GM23248 (cell line): Measurements from ENCODE around the gene NPAS2. TPM values are rescaled to one million over a fixed set of nuclear protein-coding genes. Genes with fewer than 3 reads are reported as not detected.

ENCODE experiments used
- DNase-seq: peaks from one replicate; pipeline ENCODE4 v3.0.0-alpha.2; 2015
- H2AFZ ChIP-seq: fragments of 200-600 bp; sonication (generic); 2 replicates; pipeline ENCODE4 v1.6.1; 2016; ENCODE audit warnings: antibody characterized with exemption
- H3F3A ChIP-seq: fragments of 200-600 bp; sonication (generic); 2 replicates; pipeline ENCODE4 v1.6.1; 2016; ENCODE audit warnings: mild to moderate bottlenecking, antibody characterized with exemption, mixed run types; ENCODE audit not compliant: insufficient read depth
- H3K27ac ChIP-seq: fragments of 200-600 bp; sonication (generic); 2 replicates; pipeline ENCODE4 v1.5.1; 2016; ENCODE audit warnings: mild to moderate bottlenecking
- H3K27me3 ChIP-seq: fragments of 200-600 bp; sonication (generic); replicated peaks from 2 replicates; pipeline ENCODE4 v1.6.1; 2016; ENCODE audit warnings: mild to moderate bottlenecking; ENCODE audit not compliant: insufficient read depth
- H3K36me3 ChIP-seq: fragments of 200-600 bp; sonication (generic); 2 replicates; pipeline ENCODE4 v1.6.1; 2016; ENCODE audit warnings: low read depth, mild to moderate bottlenecking
- H3K4me1 ChIP-seq: fragments of 200-600 bp; sonication (generic); 2 replicates; pipeline ENCODE4 v1.6.1; 2016; ENCODE audit warnings: mild to moderate bottlenecking; ENCODE audit not compliant: insufficient read depth
- H3K4me2 ChIP-seq: fragments of 200-600 bp; sonication (generic); one replicate; pipeline ENCODE4 v1.6.1; 2016; ENCODE audit warnings: mild to moderate bottlenecking; ENCODE audit not compliant: unreplicated experiment
- H3K4me3 ChIP-seq: fragments of 200-600 bp; sonication (generic); 2 replicates; pipeline ENCODE4 v1.5.1; 2016; ENCODE audit warnings: mild to moderate bottlenecking
- H3K79me2 ChIP-seq: fragments of 200-600 bp; sonication (generic); 2 replicates; pipeline ENCODE4 v1.6.1; 2016; ENCODE audit warnings: mild to moderate bottlenecking; ENCODE audit not compliant: insufficient read depth
- H3K9ac ChIP-seq: fragments of 200-600 bp; sonication (generic); 2 replicates; pipeline ENCODE4 v1.6.1; 2016; ENCODE audit warnings: mild to moderate bottlenecking
- H3K9me2 ChIP-seq: fragments of 200-600 bp; sonication (generic); 2 replicates; pipeline ENCODE4 v1.6.1; 2016; ENCODE audit warnings: mixed run types, mild to moderate bottlenecking, moderate library complexity; ENCODE audit not compliant: insufficient read depth
- H3K9me3 ChIP-seq: fragments of 200-600 bp; sonication (generic); one replicate; pipeline ENCODE4 v1.6.1; 2017; ENCODE audit warnings: low read depth
- H4K20me1 ChIP-seq: fragments of 200-600 bp; sonication (generic); 2 replicates; pipeline ENCODE4 v1.6.0; 2016; ENCODE audit not compliant: insufficient read depth
- EZH2 ChIP-seq: fragments of 200-600 bp; sonication (generic); IDR thresholded peaks from 2 replicates; pipeline ENCODE4 v1.6.1; 2018; ENCODE audit warnings: antibody characterized with exemption, mild to moderate bottlenecking; ENCODE audit not compliant: insufficient read depth, poor library complexity, severe bottlenecking
- EZH2phosphoT487 ChIP-seq: fragments of 200-600 bp; sonication (generic); IDR thresholded peaks from 2 replicates; pipeline ENCODE4 v1.6.1; 2018; ENCODE audit warnings: antibody characterized with exemption, moderate library complexity, mild to moderate bottlenecking, low read depth; ENCODE audit not compliant: insufficient read depth
- WGBS, 2 experiments: methylation state at CpG; one replicate each; pipeline ENCODE4 v1.1.6; 2015 to 2017; ENCODE audit warnings: low lambda C conversion rate in 2 of 2, low coverage in 1 of 2; ENCODE audit errors: missing lambda C conversion rate in 2 of 2; 5-methylcytosine and 5-hydroxymethylcytosine counted together
- in situ Hi-C: fragments of 300-500 bp; cut with MboI; formaldehyde crosslinking; loops from 2 replicates; pipeline ENCODE4 v1.15.0; 2020
- polyA plus RNA-seq: library from polyadenylated mRNA; unstranded; fragments of >200 nt; fragmentation: Nextera tagmentation; extraction: Ambion mirVana; gene quantifications from 2 replicates; pipeline ENCODE4 v1.2.1, GENCODE V29; 2016
- total RNA-seq: library from RNA; depleted of rRNA; stranded (reverse); fragments of >200 nt; shearing (Covaris generic); gene quantifications from 2 replicates; pipeline ENCODE4 v1.2.3, GENCODE V29; 2014

NPAS2 gene
- total and polyA plus RNA-seq, 2 experiments from 2014 or later: 3.8 to 10.8 TPM

DNA sequence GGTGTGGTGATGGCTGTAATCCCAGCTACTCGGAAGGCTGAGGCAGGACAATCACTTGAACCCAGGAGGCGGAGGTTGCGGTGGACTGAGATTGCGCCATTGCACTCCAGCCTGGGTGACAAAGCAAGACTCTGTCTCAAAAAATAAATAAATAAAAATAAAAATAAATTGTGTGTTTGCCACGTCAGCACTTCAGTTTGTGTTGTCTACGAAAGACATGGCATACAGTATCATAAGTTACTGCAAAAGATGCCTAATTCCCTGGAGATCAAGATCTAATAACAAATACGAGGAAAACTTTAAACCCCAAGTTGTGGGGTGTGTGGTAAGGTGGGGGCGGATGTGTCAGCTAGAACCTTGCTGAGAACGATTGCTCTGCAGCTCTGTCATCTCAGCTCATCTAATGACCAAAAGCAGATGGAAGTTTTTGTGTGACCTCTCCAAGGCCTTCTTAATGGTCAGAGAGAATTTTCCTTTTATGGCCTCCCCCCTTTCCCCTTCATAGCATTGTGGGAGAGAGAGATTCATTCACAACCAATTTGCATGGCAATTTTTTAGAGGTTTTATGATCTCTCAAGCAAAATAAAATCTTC, 11.3 kb downstream of the NPAS2 start:
- in situ Hi-C loops: no loop called here

DNA sequence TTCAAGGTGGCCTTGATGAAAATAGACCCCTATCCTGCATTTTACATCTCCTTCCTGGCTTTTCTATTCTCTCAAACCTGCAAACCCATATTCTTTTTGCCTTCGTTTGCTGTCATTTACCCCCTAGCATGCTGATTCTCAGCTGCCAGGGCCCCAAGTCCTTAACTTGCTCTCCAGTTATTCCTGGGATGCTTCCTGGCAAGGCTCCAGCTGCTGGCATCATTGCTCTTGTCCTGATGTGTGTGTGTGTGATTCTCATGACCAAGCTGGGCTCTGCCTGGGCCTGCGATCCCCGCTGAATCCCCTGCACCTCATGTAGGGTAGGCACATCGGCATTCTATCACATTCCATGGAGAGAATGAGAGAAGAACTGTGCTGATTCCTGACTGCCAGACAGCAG, 11.9 kb downstream of the NPAS2 start:
- no peaks in the 10 kb centered on the region for H3K9me3 ChIP-seq
- no peaks in the 10 kb centered on the region for H3K9me2 ChIP-seq
- H3K4me3 ChIP-seq: no peak overlapping the region
- WGBS, 2 experiments: 98 to 100% methylated on average over 4 of the region's 4 CpGs
- 0 out of 2 replicates have a peak, but pooled peaks cover 4% of the 10 kb centered on the region for H3F3A ChIP-seq
- H4K20me1 ChIP-seq: peaks cover 6% of the 10 kb centered on the region; the same call in 1 of the 2 replicates
- H2AFZ ChIP-seq: no peak overlapping the region
- H3K79me2 ChIP-seq: peaks cover 31% of the 10 kb centered on the region; the same call in 1 of the 2 replicates
- peaks cover 10% of the 10 kb centered on the region for H3K4me1 ChIP-seq
- no peak overlapping the region for H3K9ac ChIP-seq
- no peaks in the 10 kb centered on the region for H3K27me3 ChIP-seq
- no peak overlapping the region for H3K27ac ChIP-seq
- TF ChIP-seq EZH2phosphoT487 (no peak), EZH2 (no peak)
- in situ Hi-C loops: no loop called here
- DNase-seq: peak; percentile 19
- no peak overlapping the region for H3K4me2 ChIP-seq
- no peaks in the 10 kb centered on the region for H3K36me3 ChIP-seq

More for the DNA sequence above, 11.3 kb downstream of the NPAS2 start:
- no peak overlapping the region for H3K27ac ChIP-seq
- H3K9me2 ChIP-seq: no peaks in the 10 kb centered on the region
- no peaks in the 10 kb centered on the region for H3K9me3 ChIP-seq
- peak; percentile 45 for DNase-seq
- no peak overlapping the region for H3K9ac ChIP-seq
- TF ChIP-seq EZH2phosphoT487 (no peak), EZH2 (no peak)
- peaks cover 10% of the 10 kb centered on the region for H3K4me1 ChIP-seq
- peak overlapping the region; percentile 20 for H3K4me2 ChIP-seq
- 74% methylated on average over 9 of the region's 9 CpGs for WGBS, 2 experiments
- peaks cover 31% of the 10 kb centered on the region; the same call in 1 of the 2 replicates for H3K79me2 ChIP-seq
- H2AFZ ChIP-seq: no peak overlapping the region
- H3F3A ChIP-seq: 0 out of 2 replicates have a peak, but pooled peaks cover 4% of the 10 kb centered on the region
- no peaks in the 10 kb centered on the region for H3K27me3 ChIP-seq
- no peak overlapping the region for H3K4me3 ChIP-seq
- H4K20me1 ChIP-seq: peaks cover 6% of the 10 kb centered on the region; the same call in 1 of the 2 replicates
- no peaks in the 10 kb centered on the region for H3K36me3 ChIP-seq

GRCh38 chr2:100832885-100833284, 12.9 kb downstream of the NPAS2 start:
- 76 to 80% methylated on average over 9 of the region's 9 CpGs for WGBS, 2 experiments

GRCh38 chr2:100833331-100833730, 13.4 kb downstream of the NPAS2 start:
- Histone ChIP-seq H3K27me3 (no peaks in the 10 kb centered on the region), H3K9ac (no peak overlapping the region), H4K20me1 (peaks cover 6% of the 10 kb centered on the region; the same call in 1 of the 2 replicates), H3K27ac (no peak overlapping the region), H2AFZ (no peak overlapping the region), H3K4me1 (peaks cover 10% of the 10 kb centered on the region), H3K9me3 (no peaks in the 10 kb centered on the region), H3F3A (0 out of 2 replicates have a peak, but pooled peaks cover 4% of the 10 kb centered on the region), H3K9me2 (no peaks in the 10 kb centered on the region), H3K4me2 (no peak overlapping the region), H3K79me2 (peaks cover 25% of the 10 kb centered on the region; the same call in 1 of the 2 replicates), H3K36me3 (no peaks in the 10 kb centered on the region), H3K4me3 (no peak overlapping the region)
- no peak for DNase-seq
- 95 to 100% methylated on average over 1 of the region's 1 CpG for WGBS, 2 experiments
- no peak for TF ChIP-seq EZH2phosphoT487
- no peak for TF ChIP-seq EZH2
- in situ Hi-C loops: no loop called here

More at GRCh38 chr2:100832885-100833284, 12.9 kb downstream of the NPAS2 start:
- H3K9me3 ChIP-seq: no peaks in the 10 kb centered on the region
- H3K4me3 ChIP-seq: no peak overlapping the region
- H2AFZ ChIP-seq: no peak overlapping the region
- TF ChIP-seq EZH2phosphoT487: no peak
- no peak for TF ChIP-seq EZH2
- no peak overlapping the region for H3K9ac ChIP-seq
- peak; percentile 48 for DNase-seq
- H3K79me2 ChIP-seq: peaks cover 25% of the 10 kb centered on the region; the same call in 1 of the 2 replicates
- peaks cover 6% of the 10 kb centered on the region; the same call in 1 of the 2 replicates for H4K20me1 ChIP-seq
- H3K27me3 ChIP-seq: no peaks in the 10 kb centered on the region
- H3K4me1 ChIP-seq: peaks cover 10% of the 10 kb centered on the region
- no peak overlapping the region for H3K27ac ChIP-seq
- 0 out of 2 replicates have a peak, but pooled peaks cover 4% of the 10 kb centered on the region for H3F3A ChIP-seq
- in situ Hi-C loops: no loop called here
- H3K9me2 ChIP-seq: no peaks in the 10 kb centered on the region
- H3K4me2 ChIP-seq: no peak overlapping the region
- no peaks in the 10 kb centered on the region for H3K36me3 ChIP-seq
